NCI-H2081 treated with DMSO at 0.1 percent for 48 hours (cell line): ENCODE measurements around the gene CDK6.
"Not testable (repeated sequence)": the region's sequence is repeated elsewhere in the genome, so short reads cannot be mapped to it uniquely, and the experiment has no call there.

Source experiments
- DNase-seq: peaks from one replicate; lab custom pipeline; 2025; lab: John Stamatoyannopoulos, UW

The CDK6 gene

GRCh38 chr7:92623544-92623943 is 212.8 kb downstream of the CDK6 start:
- no peak for DNase-seq

- no peak for DNase-seq
These were observed 213.7 kb downstream of the CDK6 start for GRCh38 chr7:92622685-92623084.

- no peak for DNase-seq
These were observed 214.3 kb downstream of the CDK6 start for GRCh38 chr7:92622030-92622429.

GRCh38 chr7:92621561-92622023 is 214.8 kb downstream of the CDK6 start:
- no peak for DNase-seq

DNA sequence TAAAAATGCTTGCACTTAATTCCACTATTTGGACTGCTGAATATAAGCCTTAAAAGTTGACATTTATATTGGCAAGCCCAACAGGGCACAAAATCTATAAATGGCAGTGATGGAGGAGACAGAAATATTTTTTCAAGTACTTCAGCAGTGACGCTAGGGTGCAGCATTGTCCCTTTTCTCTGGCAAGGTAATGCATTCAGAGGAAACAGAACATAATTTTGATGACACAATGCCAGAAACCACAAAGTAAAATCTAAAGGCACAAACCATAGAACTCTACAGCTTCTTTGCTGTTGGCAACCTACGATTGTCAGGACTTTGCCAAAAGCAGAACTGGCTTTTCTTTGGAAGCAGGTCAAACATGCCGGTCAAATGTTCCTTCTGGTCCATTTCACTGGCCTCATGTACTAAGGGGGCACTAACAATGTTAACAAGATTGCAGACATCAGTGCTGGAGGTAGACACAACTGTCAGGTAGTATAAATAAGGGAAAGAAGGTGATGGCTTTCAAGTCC is 215.3 kb downstream of the CDK6 start:
- peak; percentile 78 for DNase-seq

DNA sequence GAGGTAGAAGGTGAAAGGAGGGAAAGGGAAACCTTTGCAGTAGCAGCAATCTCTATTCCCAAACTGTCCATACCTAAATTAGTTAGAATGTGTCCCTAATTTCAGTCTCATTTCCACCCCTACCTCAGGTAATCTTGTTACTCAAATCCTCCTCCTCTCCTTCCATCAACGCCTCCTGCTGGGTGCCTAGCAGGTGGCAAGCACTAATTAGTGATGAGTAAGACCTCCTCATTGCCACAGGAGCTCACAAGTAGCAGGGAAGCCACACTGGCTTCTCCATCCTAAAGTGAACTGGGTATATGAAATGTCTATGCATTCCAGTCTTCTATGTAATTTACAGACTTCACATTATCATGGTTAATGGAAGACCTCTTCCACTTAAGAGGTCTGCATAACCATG is 220.5 kb downstream of the CDK6 start:
- no peak for DNase-seq

GRCh38 chr7:92614660-92615174 is 221.7 kb downstream of the CDK6 start:
- no peak for DNase-seq

DNA sequence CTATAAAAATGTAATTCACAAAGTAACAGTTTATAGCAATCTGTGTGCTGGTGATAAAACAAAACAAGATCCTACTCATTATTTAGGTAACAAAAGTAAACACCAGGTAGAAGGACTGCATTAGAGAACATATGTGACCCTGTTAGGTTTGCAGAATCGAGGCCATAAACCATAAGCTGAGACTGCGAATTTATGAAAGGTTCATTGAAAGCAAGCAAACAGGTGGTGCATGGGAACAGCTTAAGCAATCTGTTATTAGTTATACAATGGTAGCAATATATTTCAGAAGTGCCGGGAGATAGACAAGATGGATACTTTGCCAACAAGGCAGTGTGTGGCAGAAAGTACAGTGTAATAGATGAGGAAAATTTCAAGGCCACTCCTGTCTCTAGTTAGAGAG is 222.7 kb downstream of the CDK6 start:
- no peak for DNase-seq

GRCh38 chr7:92613214-92613613 is 223.2 kb downstream of the CDK6 start:
- DNase-seq = no peak

- no peak for DNase-seq
These were observed 223.9 kb downstream of the CDK6 start for GRCh38 chr7:92612501-92612900.

- DNase-seq = no peak
These were observed 224.6 kb downstream of the CDK6 start for GRCh38 chr7:92611735-92612134.

GRCh38 chr7:92609921-92610518 is 226.4 kb downstream of the CDK6 start:
- DNase-seq = peak; percentile 22

GRCh38 chr7:92608380-92609322 is 227.7 kb downstream of the CDK6 start:
- no peak for DNase-seq

DNA sequence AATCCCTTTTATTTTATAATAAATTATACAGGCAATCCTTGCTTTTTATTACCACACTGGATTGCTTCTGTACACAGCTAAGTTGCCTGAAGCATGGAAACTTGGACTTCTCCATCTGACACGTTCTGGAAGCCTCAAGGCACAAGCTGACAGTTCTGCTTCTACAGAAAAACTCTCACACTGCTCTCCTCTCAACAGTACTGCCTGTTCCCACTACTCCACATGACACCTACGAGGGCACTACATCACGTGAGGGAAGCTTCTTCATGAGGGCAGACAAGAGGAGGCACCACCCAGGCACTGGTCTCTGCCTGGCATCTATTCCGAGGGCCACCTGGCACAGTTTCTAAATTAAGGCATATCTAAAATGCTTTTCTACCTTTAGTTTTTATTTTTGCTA is 229.4 kb downstream of the CDK6 start:
- DNase-seq = no peak

GRCh38 chr7:92604517-92604916 is 231.9 kb downstream of the CDK6 start:
- DNase-seq = not testable (repeated sequence)

DNA sequence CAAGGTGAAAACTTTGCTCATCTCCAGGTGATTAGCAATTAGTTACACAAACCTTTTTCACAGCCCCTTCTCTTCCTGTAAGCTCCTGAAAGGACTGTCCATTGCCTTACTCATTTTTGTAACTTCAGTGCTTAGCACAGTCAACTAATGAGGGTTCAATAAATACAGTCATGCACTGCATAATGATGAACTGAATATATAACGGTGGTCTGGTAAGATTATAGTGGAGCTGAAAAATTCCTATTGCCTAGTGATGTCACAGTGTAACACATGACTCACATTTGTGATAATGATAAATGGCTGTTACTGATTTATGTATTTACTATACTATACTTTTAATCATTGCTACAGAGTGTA is 233.3 kb downstream of the CDK6 start:
- no peak for DNase-seq

DNA sequence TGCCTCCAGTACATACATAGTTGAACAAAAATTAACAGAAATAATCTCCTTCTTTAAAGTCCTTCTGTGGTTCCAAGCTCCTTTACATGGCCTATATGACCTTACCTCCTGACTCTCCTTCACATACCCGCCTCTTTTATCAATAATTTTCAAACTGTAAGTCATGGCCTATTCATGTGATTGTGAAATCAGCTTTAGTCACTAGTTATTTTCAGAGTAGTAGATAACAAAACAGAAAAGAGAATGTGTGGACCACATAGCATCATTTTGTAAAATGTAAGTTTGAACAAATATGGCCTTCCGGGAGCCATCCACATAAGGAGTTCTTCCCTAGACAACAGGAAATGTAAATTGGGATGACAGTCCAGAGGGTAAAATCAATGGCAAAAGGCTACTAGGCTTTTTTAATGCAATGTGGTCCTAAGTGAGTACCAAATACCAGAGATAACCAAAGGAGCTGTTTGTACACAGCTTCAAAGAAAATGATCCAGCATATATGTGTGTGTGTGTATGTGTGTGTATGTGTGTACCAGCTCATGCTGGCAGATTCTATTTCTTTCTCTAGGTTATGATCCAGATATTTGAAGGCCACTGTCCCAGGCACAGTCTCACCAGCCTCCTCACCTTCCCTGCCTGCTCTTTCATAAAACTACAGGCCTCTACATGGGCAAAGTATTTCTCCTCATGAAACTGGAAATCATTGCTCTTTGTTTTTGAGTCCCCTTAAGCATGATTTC is 233.9 kb downstream of the CDK6 start:
- DNase-seq = no peak

DNA sequence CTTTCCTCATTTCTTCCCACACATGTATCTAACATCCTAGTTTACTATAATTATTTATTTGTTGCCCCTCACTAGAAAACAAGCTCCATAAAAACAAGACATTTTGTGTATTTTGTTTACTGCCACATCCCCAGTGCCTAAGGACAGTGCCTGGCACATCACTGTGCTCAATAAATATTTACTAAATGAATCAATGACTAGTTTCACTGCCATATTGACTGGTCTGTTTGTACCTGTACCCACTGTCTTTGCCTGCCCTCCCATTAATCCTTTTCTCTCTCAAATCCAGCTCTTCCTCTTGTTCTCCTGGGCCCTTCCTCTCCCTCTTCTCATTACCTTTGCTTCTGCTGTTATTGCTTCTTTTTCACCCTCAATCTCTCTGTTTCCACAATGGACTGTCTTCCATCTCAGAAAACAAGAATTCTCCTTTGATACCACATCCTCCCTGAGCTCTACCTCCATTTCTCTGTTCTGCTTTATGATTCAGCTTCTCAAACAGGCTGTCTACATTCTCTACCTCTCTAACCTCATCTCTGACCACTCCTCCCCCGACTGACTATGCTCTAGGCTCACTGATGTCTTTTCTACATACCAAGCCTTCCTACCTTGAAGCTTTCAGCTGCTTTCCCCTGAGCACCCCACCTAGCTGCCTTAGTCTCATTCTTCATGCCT is 237.9 kb downstream of the CDK6 start:
- no peak for DNase-seq

DNA sequence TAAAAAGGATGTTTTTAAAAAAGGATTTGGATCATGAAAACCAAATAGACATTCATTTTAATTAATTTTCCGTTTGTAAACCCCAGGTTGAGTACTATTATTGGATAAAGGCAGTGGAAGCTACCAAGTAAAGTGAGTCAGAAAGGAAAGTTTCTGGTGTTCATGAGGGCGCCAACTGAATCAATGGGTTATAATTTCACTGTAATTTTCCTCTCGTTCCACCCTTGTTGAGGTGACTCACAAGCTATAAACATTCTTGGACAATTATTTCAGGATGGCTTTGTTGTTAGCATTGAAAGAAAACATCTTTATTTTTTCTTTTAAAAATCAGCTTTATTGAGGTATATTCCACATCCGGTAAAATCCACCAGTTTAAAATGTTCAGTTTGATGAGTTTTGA is 241.1 kb downstream of the CDK6 start:
- no peak for DNase-seq

GRCh38 chr7:92594746-92595145 is 241.6 kb downstream of the CDK6 start:
- DNase-seq = no peak

- no peak for DNase-seq
These were observed 245.6 kb downstream of the CDK6 start for GRCh38 chr7:92590711-92591310.
